ENCODE measurements around the gene MRPL51. TPM values are rescaled to one million over a fixed set of nuclear protein-coding genes. Genes with fewer than 3 reads are reported as not detected.

The MRPL51 gene
- total RNA-seq, 1 experiment from 2014 or later, result 265 TPM

DNA sequence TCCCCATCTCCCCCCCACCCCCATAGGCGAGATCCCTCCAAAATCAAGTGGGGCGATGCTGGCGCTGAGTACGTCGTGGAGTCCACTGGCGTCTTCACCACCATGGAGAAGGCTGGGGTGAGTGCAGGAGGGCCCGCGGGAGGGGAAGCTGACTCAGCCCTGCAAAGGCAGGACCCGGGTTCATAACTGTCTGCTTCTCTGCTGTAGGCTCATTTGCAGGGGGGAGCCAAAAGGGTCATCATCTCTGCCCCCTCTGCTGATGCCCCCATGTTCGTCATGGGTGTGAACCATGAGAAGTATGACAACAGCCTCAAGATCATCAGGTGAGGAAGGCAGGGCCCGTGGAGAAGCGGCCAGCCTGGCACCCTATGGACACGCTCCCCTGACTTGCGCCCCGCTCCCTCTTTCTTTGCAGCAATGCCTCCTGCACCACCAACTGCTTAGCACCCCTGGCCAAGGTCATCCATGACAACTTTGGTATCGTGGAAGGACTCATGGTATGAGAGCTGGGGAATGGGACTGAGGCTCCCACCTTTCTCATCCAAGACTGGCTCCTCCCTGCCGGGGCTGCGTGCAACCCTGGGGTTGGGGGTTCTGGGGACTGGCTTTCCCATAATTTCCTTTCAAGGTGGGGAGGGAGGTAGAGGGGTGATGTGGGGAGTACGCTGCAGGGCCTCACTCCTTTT, 44.0 kb upstream of the MRPL51 start:
- no peaks in the 10 kb centered on the region for H3K9me3 ChIP-seq (ENCODE audit: control insufficient read depth in 1 of 2, insufficient read depth in 1 of 2, low read depth in 1 of 2, low read length in 2 of 2)
- peak overlapping the region; percentile 99 for H3K27ac ChIP-seq (ENCODE audit: low read depth, low read length)
- peaks cover 52% of the 10 kb centered on the region for H3K79me2 ChIP-seq (ENCODE audit: insufficient read depth, low read length)
- ATAC-seq, result no peak
- no peak overlapping the region for H2AFZ ChIP-seq (ENCODE audit: low read depth, low read length, poor library complexity, severe bottlenecking)
- H3K4me1 ChIP-seq (ENCODE audit: control insufficient read depth in 1 of 2, insufficient read depth in 2 of 2, low read length in 2 of 2), result peaks cover 27 to 85% of the 10 kb centered on the region in 2 experiments
- DNase-seq (ENCODE audit: low read depth, low spot score), result no peak
- peak overlapping the region; percentile 98 for H3K9ac ChIP-seq (ENCODE audit: low read length)
- intact Hi-C loops (cut with micrococcal nuclease), result loop anchor here (10.0 kb wide), 1 partner anchor 202 kb away; no protein-coding TSS in a partner anchor
- peak overlapping the region; percentile 96 to 98; a peak in 3 of 4 replicates for H3K4me3 ChIP-seq (replicated peaks in 1 of 2; ENCODE audit: low read depth in 1 of 2, low read length in 2 of 2)
- H3K27me3 ChIP-seq (ENCODE audit: insufficient read depth, low read length), result no peaks in the 10 kb centered on the region
- BruUV-seq (replicated peaks), result no TSS peak
- ChIA-PET CTCF (interaction anchor here (0.6 to 2.3 kb wide), 18 partner anchors 8 to 214 kb away, joined by 3 to 19 read pairs (median 4); partner anchors contain the start of genes VAMP1 and ZNF384), POLR2A (interaction anchor here (0.6 to 7.0 kb wide), 4 partner anchors 8 to 95 kb away, joined by 3 to 84 read pairs (median 6); partner anchors contain the start of gene VAMP1), RAD21 (ENCODE audit: low non-redundant PET in 1 of 2, low total read pairs in 2 of 2, uncharacterized antibody in 2 of 2, unreplicated experiment in 2 of 2) (no interaction called here)
- H3K36me3 ChIP-seq (ENCODE audit: control insufficient read depth in 1 of 2, insufficient read depth in 2 of 2, low read length in 2 of 2), result peaks cover 20 to 38% of the 10 kb centered on the region in 2 experiments; a peak in 3 of 4 replicates
- H3K4me2 ChIP-seq (ENCODE audit: low read length), result peak overlapping the region; percentile 97
- TF ChIP-seq SP1 (IDR thresholded peaks at IDR 0.05; ENCODE audit: low read depth), result no peak
- peaks cover 23% of the 10 kb centered on the region; the same call in 1 of the 2 replicates for H4K20me1 ChIP-seq (ENCODE audit: insufficient read depth)
- H3K9me2 ChIP-seq (ENCODE audit: insufficient read depth), result no peaks in the 10 kb centered on the region

DNA sequence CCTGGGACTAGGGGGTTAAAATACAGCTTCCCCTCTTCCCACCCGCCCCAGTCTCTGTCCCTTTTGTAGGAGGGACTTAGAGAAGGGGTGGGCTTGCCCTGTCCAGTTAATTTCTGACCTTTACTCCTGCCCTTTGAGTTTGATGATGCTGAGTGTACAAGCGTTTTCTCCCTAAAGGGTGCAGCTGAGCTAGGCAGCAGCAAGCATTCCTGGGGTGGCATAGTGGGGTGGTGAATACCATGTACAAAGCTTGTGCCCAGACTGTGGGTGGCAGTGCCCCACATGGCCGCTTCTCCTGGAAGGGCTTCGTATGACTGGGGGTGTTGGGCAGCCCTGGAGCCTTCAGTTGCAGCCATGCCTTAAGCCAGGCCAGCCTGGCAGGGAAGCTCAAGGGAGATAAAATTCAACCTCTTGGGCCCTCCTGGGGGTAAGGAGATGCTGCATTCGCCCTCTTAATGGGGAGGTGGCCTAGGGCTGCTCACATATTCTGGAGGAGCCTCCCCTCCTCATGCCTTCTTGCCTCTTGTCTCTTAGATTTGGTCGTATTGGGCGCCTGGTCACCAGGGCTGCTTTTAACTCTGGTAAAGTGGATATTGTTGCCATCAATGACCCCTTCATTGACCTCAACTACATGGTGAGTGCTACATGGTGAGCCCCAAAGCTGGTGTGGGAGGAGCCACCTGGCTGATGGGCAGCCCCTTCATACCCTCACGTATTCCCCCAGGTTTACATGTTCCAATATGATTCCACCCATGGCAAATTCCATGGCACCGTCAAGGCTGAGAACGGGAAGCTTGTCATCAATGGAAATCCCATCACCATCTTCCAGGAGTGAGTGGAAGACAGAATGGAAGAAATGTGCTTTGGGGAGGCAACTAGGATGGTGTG, 43.1 kb upstream of the MRPL51 start:
- TF ChIP-seq SRF (IDR thresholded peaks at IDR 0.05; ENCODE audit: low read depth), result no peak
- TF ChIP-seq POLR2AphosphoS5 (IDR thresholded peaks at IDR 0.05; ENCODE audit: low read depth, low read length), result peak; percentile 10
- Histone ChIP-seq H3K79me2 (ENCODE audit: insufficient read depth, low read length) (peaks cover 54% of the 10 kb centered on the region), H3K27me3 (ENCODE audit: insufficient read depth, low read length) (no peaks in the 10 kb centered on the region), H3K9me3 (ENCODE audit: control insufficient read depth in 1 of 2, insufficient read depth in 1 of 2, low read depth in 1 of 2, low read length in 2 of 2) (no peaks in the 10 kb centered on the region), H3K4me3 (replicated peaks in 1 of 2; ENCODE audit: low read depth in 1 of 2, low read length in 2 of 2) (peak overlapping the region; percentile 96 to 98), H3K4me2 (ENCODE audit: low read length) (peak overlapping the region; percentile 97), H3K9ac (ENCODE audit: low read length) (peak overlapping the region; percentile 98), H3K4me1 (ENCODE audit: control insufficient read depth in 1 of 2, insufficient read depth in 2 of 2, low read length in 2 of 2) (peaks cover 30 to 87% of the 10 kb centered on the region in 2 experiments), H4K20me1 (ENCODE audit: insufficient read depth) (peaks cover 23% of the 10 kb centered on the region; the same call in 1 of the 2 replicates), H3K27ac (ENCODE audit: low read depth, low read length) (peak overlapping the region; percentile 99), H2AFZ (ENCODE audit: low read depth, low read length, poor library complexity, severe bottlenecking) (no peak overlapping the region), H3K9me2 (ENCODE audit: insufficient read depth) (no peaks in the 10 kb centered on the region), H3K36me3 (ENCODE audit: control insufficient read depth in 1 of 2, insufficient read depth in 2 of 2, low read length in 2 of 2) (peaks cover 20 to 43% of the 10 kb centered on the region in 2 experiments; a peak in 3 of 4 replicates)
- DNase-seq (ENCODE audit: low read depth, low spot score), result no peak
- ATAC-seq, result no peak
- CTCF ChIA-PET, result no interaction called here
- RAD21 ChIA-PET (ENCODE audit: low non-redundant PET in 1 of 2, low total read pairs in 2 of 2, uncharacterized antibody in 2 of 2, unreplicated experiment in 2 of 2), result no interaction called here
- no TSS peak for BruUV-seq (replicated peaks)
- POLR2A ChIA-PET, result interaction anchor here (2.4 to 7.0 kb wide), 4 partner anchors 14 to 77 kb away, joined by 13 to 84 read pairs (median 14); partner anchors contain the start of genes NOP2 and VAMP1
- intact Hi-C loops (cut with micrococcal nuclease), result loop anchor here (10.0 kb wide), 1 partner anchor 201 kb away; no protein-coding TSS in a partner anchor

All from HCT116 (cell line).